Measurements from ENCODE around the gene C2CD4D.
"Not testable (repeated sequence)": the region's sequence is repeated elsewhere in the genome, so short reads cannot be mapped to it uniquely, and the experiment has no call there.

Gene C2CD4D

DNA sequence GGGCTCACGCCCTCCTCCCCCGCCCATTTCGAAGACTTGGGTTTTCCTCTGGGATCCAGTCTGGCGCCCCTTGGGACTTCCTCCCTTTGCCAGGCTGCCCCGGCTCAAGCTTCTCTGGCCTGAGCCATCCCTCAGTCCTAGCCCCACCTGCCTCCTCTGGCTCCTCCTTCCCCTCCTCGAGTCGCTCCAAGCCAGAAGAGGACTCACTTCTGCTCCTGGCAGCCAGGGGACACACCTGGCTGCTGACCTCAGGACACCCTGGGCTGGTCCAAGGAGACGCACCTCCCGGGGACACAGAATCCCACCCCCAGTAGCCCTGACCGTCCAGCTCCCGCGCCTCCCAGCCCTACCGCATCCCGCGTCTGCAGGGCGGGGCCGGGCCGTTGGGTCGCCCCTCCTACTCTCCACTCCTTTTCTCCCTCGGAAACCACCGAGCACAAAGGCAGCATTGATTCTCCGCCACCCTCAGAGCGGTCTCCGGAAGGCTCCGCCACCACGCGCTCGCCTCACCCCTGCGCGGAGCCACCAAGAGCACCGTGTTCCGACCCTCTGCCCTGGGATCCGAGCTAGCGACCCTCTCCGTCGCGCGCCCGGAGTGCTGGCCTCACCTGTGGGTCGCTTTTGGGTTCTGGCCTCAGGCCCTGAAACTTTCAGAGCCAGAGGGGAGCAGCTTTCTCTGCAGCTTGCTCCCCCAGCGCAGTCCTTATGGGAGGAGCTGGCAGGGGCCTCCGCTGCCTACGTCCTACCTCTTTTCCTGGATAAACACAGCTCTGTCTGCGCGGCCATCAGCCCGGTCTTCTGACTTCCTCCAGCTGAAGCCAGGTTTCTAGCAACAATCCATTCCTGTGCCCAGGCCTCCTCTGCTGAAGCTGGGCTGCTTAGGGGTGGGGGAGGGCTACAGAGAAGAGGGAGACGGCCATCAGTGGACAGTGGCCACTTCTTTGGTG, at the start of gene C2CD4D:
TSS of gene C2CD4D (minus strand) at position 364 of the 947 bp plus-strand sequence. CDS start 831 bp downstream, outside the sequence.
- H3K36me3 ChIP-seq (ENCODE audit: control insufficient read depth, insufficient read depth, low read length) = no peaks in the 10 kb centered on the region
- H3K9me3 ChIP-seq (ENCODE audit: control insufficient read depth, insufficient read depth, low read depth, low read length) = no peaks in the 10 kb centered on the region
- H3K27me3 ChIP-seq (ENCODE audit: control insufficient read depth, insufficient read depth, low read length) = peaks cover 45% of the 10 kb centered on the region
- peak within 1 kb of the TSS; percentile 52; the same call in 1 of the 2 replicates for H3K27ac ChIP-seq (ENCODE audit: low read depth, low read length)
- peak within 1 kb of the TSS; percentile 69 for H3K4me3 ChIP-seq (ENCODE audit: low read depth, low read length)
- H3K4me1 ChIP-seq (ENCODE audit: control insufficient read depth, insufficient read depth, low read length) = peaks cover 11% of the 10 kb centered on the region; the same call in 1 of the 2 replicates
- peak within 1 kb of the TSS; percentile 83 for H3K9ac ChIP-seq (ENCODE audit: low read length)

DNA sequence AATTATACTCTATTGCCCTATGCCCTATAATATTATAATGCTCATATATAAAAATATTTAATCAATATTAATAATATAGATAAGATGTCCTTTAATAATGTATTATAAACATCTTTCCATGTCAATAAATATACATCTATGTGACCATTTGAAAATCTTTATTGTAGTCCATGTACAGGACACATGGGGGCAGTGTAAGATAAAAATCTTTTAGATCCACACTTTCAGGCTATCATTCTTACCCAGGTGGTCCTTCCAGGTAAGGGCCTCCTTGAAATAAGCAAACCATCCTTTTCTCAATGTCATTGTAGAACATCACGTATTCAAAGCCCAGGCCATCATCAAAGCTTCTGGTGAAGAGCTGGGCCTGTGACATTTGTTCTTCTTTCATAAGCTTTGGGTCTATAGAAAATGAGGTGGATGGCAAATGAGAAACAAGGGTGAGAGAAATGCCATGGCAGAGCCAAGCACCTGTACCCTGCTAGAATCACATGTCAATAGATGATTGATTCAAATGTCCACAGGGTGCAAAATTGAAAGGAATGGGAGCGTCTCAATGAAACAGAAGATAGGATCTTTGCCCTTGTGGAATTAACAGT, 49.5 kb upstream of the C2CD4D start:
- no peak overlapping the region for H3K4me3 ChIP-seq (ENCODE audit: low read depth, low read length)
- H3K36me3 ChIP-seq (ENCODE audit: control insufficient read depth, insufficient read depth, low read length) = peaks cover 18% of the 10 kb centered on the region
- no peaks in the 10 kb centered on the region for H3K4me1 ChIP-seq (ENCODE audit: control insufficient read depth, insufficient read depth, low read length)
- H3K27ac ChIP-seq (ENCODE audit: low read depth, low read length) = no peak overlapping the region
- H3K9ac ChIP-seq (ENCODE audit: low read length) = no peak overlapping the region
- 0 out of 2 replicates have a peak, but pooled peaks cover 3% of the 10 kb centered on the region for H3K9me3 ChIP-seq (ENCODE audit: control insufficient read depth, insufficient read depth, low read depth, low read length)
- no peaks in the 10 kb centered on the region for H3K27me3 ChIP-seq (ENCODE audit: control insufficient read depth, insufficient read depth, low read length)

DNA sequence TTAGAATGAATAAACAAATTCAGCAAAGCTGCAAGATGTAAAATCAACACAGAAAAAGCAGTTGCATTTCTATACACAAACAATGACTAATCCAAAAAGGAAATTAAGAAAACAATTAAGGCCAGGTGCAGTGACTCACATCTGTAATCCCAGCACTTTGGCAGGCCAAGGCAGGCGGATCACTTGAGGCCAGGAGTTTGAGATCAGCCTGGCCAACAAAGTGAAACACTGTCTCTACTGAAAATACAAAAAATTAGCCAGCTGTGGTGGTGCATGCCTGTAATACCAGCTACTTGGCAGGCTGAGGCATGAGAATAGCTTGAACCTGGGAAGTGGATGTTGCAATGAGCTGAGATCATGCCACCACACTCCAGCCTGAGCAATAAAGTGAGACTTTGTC, 47.4 kb upstream of the C2CD4D start:
- Histone ChIP-seq H3K27ac (ENCODE audit: low read depth, low read length) (no peak overlapping the region), H3K9me3 (ENCODE audit: control insufficient read depth, insufficient read depth, low read depth, low read length) (0 out of 2 replicates have a peak, but pooled peaks cover 3% of the 10 kb centered on the region), H3K4me1 (ENCODE audit: control insufficient read depth, insufficient read depth, low read length) (no peaks in the 10 kb centered on the region), H3K4me3 (ENCODE audit: low read depth, low read length) (no peak overlapping the region), H3K9ac (ENCODE audit: low read length) (no peak overlapping the region), H3K27me3 (ENCODE audit: control insufficient read depth, insufficient read depth, low read length) (no peaks in the 10 kb centered on the region), H3K36me3 (ENCODE audit: control insufficient read depth, insufficient read depth, low read length) (peaks cover 11% of the 10 kb centered on the region)

DNA sequence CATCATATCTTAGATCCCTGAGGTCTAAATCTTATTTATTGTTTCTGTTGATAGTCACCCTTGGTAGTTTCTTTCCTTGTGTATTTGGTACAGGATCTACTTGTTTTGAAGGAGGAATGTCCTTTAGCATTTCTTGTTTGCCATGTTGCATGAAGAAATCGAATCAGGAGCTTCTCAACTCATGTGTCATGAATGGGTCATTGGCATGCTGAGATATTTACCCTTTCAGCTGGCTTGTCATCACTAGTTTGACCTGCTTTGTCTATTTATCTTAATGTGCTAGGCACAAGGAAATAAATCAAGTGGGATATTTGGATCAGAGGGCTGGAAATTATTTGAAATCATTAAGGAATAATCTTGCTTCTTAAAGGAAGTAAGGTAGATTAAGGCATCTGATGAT, 45.9 kb upstream of the C2CD4D start:
- Histone ChIP-seq H3K27me3 (ENCODE audit: control insufficient read depth, insufficient read depth, low read length) (no peaks in the 10 kb centered on the region), H3K27ac (ENCODE audit: low read depth, low read length) (no peak overlapping the region), H3K9me3 (ENCODE audit: control insufficient read depth, insufficient read depth, low read depth, low read length) (0 out of 2 replicates have a peak, but pooled peaks cover 3% of the 10 kb centered on the region)

DNA sequence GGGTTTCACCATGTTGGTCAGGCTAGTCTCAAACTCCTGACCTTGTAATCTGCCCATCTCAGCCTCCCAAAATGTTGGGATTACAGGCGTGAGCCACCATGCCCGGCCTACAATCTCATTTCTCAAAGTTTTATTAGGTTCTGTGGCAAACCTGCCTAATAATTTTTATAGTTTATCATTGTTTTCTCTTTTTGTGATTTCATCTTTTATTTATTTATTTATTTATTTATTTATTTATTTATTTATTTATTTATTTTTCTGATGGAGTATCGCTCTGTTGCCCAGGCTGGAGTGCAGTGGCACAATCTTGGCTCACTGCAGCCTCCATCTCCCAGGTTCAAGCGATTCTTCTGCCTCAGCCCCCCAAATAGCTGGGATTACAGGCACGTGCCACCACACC, 45.3 kb upstream of the C2CD4D start:
- not testable (repeated sequence) for H3K4me3 ChIP-seq (ENCODE audit: low read depth, low read length); H3K9me3 ChIP-seq (ENCODE audit: control insufficient read depth, insufficient read depth, low read depth, low read length); H3K27me3 ChIP-seq (ENCODE audit: control insufficient read depth, insufficient read depth, low read length); H3K36me3 ChIP-seq (ENCODE audit: control insufficient read depth, insufficient read depth, low read length); H3K27ac ChIP-seq (ENCODE audit: low read depth, low read length); H3K9ac ChIP-seq (ENCODE audit: low read length); H3K4me1 ChIP-seq (ENCODE audit: control insufficient read depth, insufficient read depth, low read length)

More for the DNA sequence above, 45.9 kb upstream of the C2CD4D start:
- no peak overlapping the region for H3K9ac ChIP-seq (ENCODE audit: low read length)
- H3K4me1 ChIP-seq (ENCODE audit: control insufficient read depth, insufficient read depth, low read length) = no peaks in the 10 kb centered on the region
- peaks cover 9% of the 10 kb centered on the region for H3K36me3 ChIP-seq (ENCODE audit: control insufficient read depth, insufficient read depth, low read length)
- H3K4me3 ChIP-seq (ENCODE audit: low read depth, low read length) = no peak overlapping the region

DNA sequence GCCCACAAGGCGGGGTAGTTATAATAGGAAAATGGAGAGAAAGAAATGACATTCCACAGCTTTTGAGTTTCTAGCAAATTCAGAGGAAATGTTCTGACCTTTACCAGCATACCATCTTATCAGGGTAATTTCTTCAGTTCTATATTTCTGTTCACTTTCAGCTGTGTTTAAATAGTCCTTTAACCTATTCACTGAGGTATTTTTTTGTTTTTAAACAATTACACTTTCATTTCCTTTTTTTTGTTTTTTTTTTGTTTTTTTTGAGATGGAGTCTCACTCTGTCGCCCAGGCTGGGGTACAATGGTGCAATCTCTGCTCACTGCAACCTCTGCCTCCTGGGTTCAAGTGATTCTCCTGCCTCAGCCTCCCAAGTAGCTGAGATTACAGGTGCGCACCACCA, 44.8 kb upstream of the C2CD4D start:
- not testable (repeated sequence) for H3K27me3 ChIP-seq (ENCODE audit: control insufficient read depth, insufficient read depth, low read length); H3K9me3 ChIP-seq (ENCODE audit: control insufficient read depth, insufficient read depth, low read depth, low read length); H3K27ac ChIP-seq (ENCODE audit: low read depth, low read length); H3K36me3 ChIP-seq (ENCODE audit: control insufficient read depth, insufficient read depth, low read length); H3K9ac ChIP-seq (ENCODE audit: low read length); H3K4me1 ChIP-seq (ENCODE audit: control insufficient read depth, insufficient read depth, low read length); H3K4me3 ChIP-seq (ENCODE audit: low read depth, low read length)

- H3K27me3 ChIP-seq (ENCODE audit: control insufficient read depth, insufficient read depth, low read length); H3K9me3 ChIP-seq (ENCODE audit: control insufficient read depth, insufficient read depth, low read depth, low read length); H3K36me3 ChIP-seq (ENCODE audit: control insufficient read depth, insufficient read depth, low read length); H3K4me1 ChIP-seq (ENCODE audit: control insufficient read depth, insufficient read depth, low read length); H3K4me3 ChIP-seq (ENCODE audit: low read depth, low read length); H3K27ac ChIP-seq (ENCODE audit: low read depth, low read length); H3K9ac ChIP-seq (ENCODE audit: low read length): not testable (repeated sequence)
Measured at GRCh38 chr1:151883898-151884297, 44.3 kb upstream of the C2CD4D start.

- H3K36me3 ChIP-seq (ENCODE audit: control insufficient read depth, insufficient read depth, low read length) = not testable (repeated sequence)
Measured at GRCh38 chr1:151882918-151883317, 43.3 kb upstream of the C2CD4D start.

DNA sequence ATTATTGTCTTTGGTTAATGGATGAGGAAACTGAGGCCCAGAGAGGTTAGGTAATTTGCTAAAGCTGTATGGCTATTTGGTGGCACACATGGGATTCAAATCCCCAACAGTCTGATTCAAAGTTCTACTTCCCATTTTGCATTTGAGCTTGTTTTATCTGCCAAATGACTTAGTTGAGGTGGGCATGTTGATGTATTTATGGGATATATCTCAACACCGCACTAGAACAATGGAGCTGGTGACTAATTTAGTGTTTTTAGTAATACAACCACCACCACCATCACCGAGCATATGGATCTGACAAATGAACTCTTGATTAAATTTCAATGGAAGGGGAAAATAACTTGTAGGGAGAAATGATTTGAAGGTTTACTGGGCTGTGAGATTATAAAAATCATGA, 42.8 kb upstream of the C2CD4D start:
- Histone ChIP-seq H3K4me1 (ENCODE audit: control insufficient read depth, insufficient read depth, low read length) (no peaks in the 10 kb centered on the region), H3K27ac (ENCODE audit: low read depth, low read length) (no peak overlapping the region), H3K9me3 (ENCODE audit: control insufficient read depth, insufficient read depth, low read depth, low read length) (0 out of 2 replicates have a peak, but pooled peaks cover 3% of the 10 kb centered on the region)

More at GRCh38 chr1:151882918-151883317, 43.3 kb upstream of the C2CD4D start:
- not testable (repeated sequence) for H3K9ac ChIP-seq (ENCODE audit: low read length); H3K9me3 ChIP-seq (ENCODE audit: control insufficient read depth, insufficient read depth, low read depth, low read length); H3K27ac ChIP-seq (ENCODE audit: low read depth, low read length); H3K4me1 ChIP-seq (ENCODE audit: control insufficient read depth, insufficient read depth, low read length); H3K27me3 ChIP-seq (ENCODE audit: control insufficient read depth, insufficient read depth, low read length); H3K4me3 ChIP-seq (ENCODE audit: low read depth, low read length)

DNA sequence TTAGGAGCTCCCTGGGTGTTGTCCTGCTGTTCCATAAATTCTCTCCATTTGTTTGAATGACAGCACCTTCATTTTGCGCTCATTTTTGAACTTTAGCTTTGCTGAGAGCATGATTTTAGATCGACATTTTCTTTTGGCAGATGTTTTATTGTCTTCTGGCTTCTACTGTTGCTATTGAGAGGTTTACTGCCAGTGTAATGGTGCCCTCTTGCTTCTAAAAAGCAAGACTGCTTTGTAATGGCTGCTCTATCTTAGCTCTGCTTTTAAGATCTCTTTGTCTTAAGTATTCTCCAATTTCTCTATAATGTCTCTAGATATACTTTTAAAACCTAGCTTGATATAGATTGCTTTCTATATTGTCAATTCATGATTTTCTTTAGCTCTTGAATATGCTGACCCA, 41.9 kb upstream of the C2CD4D start:
- Histone ChIP-seq H3K27ac (ENCODE audit: low read depth, low read length) (no peak overlapping the region), H3K27me3 (ENCODE audit: control insufficient read depth, insufficient read depth, low read length) (no peaks in the 10 kb centered on the region), H3K4me1 (ENCODE audit: control insufficient read depth, insufficient read depth, low read length) (no peaks in the 10 kb centered on the region), H3K4me3 (ENCODE audit: low read depth, low read length) (no peak overlapping the region), H3K9me3 (ENCODE audit: control insufficient read depth, insufficient read depth, low read depth, low read length) (no peaks in the 10 kb centered on the region), H3K36me3 (ENCODE audit: control insufficient read depth, insufficient read depth, low read length) (peaks cover 4% of the 10 kb centered on the region), H3K9ac (ENCODE audit: low read length) (no peak overlapping the region)

More for the DNA sequence above, 42.8 kb upstream of the C2CD4D start:
- peaks cover 4% of the 10 kb centered on the region for H3K36me3 ChIP-seq (ENCODE audit: control insufficient read depth, insufficient read depth, low read length)
- H3K4me3 ChIP-seq (ENCODE audit: low read depth, low read length) = no peak overlapping the region
- H3K27me3 ChIP-seq (ENCODE audit: control insufficient read depth, insufficient read depth, low read length) = no peaks in the 10 kb centered on the region
- H3K9ac ChIP-seq (ENCODE audit: low read length) = no peak overlapping the region
